ENCODE measurements around the gene GOT2.
A peak's percentile ranks its signal among the peaks of the same experiment; 100 is the strongest.
"Not testable (repeated sequence)": the region's sequence is repeated elsewhere in the genome, so short reads cannot be mapped to it uniquely, and the experiment has no call there.

GOT2 gene

GRCh38 chr16:58733671-58734458, at the start of gene GOT2:
Gene GOT2, minus strand, starts transcription at chr16:58734316. Its CDS starts 88 bp downstream, at chr16:58734228.
- peak within 1 kb of the TSS; percentile 95 for H3K4me3 ChIP-seq (ENCODE audit: low read depth, low read length)

- not testable (repeated sequence) for H3K4me3 ChIP-seq (ENCODE audit: low read depth, low read length)
Measured at GRCh38 chr16:58779291-58779690, 45.2 kb upstream of the GOT2 start.

- no peak overlapping the region for H3K4me3 ChIP-seq (ENCODE audit: low read depth, low read length)
Measured at GRCh38 chr16:58773870-58774269, 39.8 kb upstream of the GOT2 start.

GRCh38 chr16:58768145-58768544, 34.0 kb upstream of the GOT2 start:
- H3K4me3 ChIP-seq (ENCODE audit: low read depth, low read length): no peak overlapping the region

- no peak overlapping the region for H3K4me3 ChIP-seq (ENCODE audit: low read depth, low read length)
Measured at GRCh38 chr16:58767581-58767980, 33.5 kb upstream of the GOT2 start.

GRCh38 chr16:58756650-58757332, 22.7 kb upstream of the GOT2 start:
- H3K4me3 ChIP-seq (ENCODE audit: low read depth, low read length): no peak overlapping the region

- no peak overlapping the region for H3K4me3 ChIP-seq (ENCODE audit: low read depth, low read length)
Measured at GRCh38 chr16:58755989-58756649, 22.0 kb upstream of the GOT2 start.

- H3K4me3 ChIP-seq (ENCODE audit: low read depth, low read length): no peak overlapping the region
Measured at GRCh38 chr16:58753711-58754134, 19.6 kb upstream of the GOT2 start.

GRCh38 chr16:58744497-58744896, 10.4 kb upstream of the GOT2 start:
- H3K4me3 ChIP-seq (ENCODE audit: low read depth, low read length): no peak overlapping the region

- H3K4me3 ChIP-seq (ENCODE audit: low read depth, low read length): no peak overlapping the region
Measured at GRCh38 chr16:58741976-58742375, 7.9 kb upstream of the GOT2 start.

- no peak overlapping the region for H3K4me3 ChIP-seq (ENCODE audit: low read depth, low read length)
Measured at GRCh38 chr16:58741166-58741565, 7.0 kb upstream of the GOT2 start.

GRCh38 chr16:58738672-58739296, 4.7 kb upstream of the GOT2 start:
- no peak overlapping the region for H3K4me3 ChIP-seq (ENCODE audit: low read depth, low read length)

- H3K4me3 ChIP-seq (ENCODE audit: low read depth, low read length): not testable (repeated sequence)
Measured at GRCh38 chr16:58736341-58736740, 2.2 kb upstream of the GOT2 start.

- H3K4me3 ChIP-seq (ENCODE audit: low read depth, low read length): peak overlapping the region; percentile 95
Measured at GRCh38 chr16:58734459-58734787, 307 bp upstream of the GOT2 start.

- peak overlapping the region; percentile 95 for H3K4me3 ChIP-seq (ENCODE audit: low read depth, low read length)
Measured at GRCh38 chr16:58733248-58733670, 857 bp downstream of the GOT2 start.

GRCh38 chr16:58732545-58733247, 1.4 kb downstream of the GOT2 start:
- peak overlapping the region; percentile 95 for H3K4me3 ChIP-seq (ENCODE audit: low read depth, low read length)

- no peak overlapping the region for H3K4me3 ChIP-seq (ENCODE audit: low read depth, low read length)
Measured at GRCh38 chr16:58730724-58731370, 3.3 kb downstream of the GOT2 start.

- no peak overlapping the region for H3K4me3 ChIP-seq (ENCODE audit: low read depth, low read length)
Measured at GRCh38 chr16:58727796-58728568, 6.1 kb downstream of the GOT2 start.

GRCh38 chr16:58727028-58727781, 6.9 kb downstream of the GOT2 start:
- no peak overlapping the region for H3K4me3 ChIP-seq (ENCODE audit: low read depth, low read length)

All from iPS-11a (cell line).